Caco-2 (cell line): ENCODE data around the gene LCMT1. TPM values are rescaled to one million over a fixed set of nuclear protein-coding genes. Genes with fewer than 3 reads are reported as not detected.

Experiments used
- BruUV-seq: library from RNA; stranded (reverse); fragments of 400-500 nt; replicated peaks from 2 replicates; lab custom pipeline; 2021; lab: Mats Ljungman, UMichigan
- CTCF ChIA-PET: fragments of 300-600 bp; sonication (Branson Sonifier 250); formaldehyde crosslinking; loops from one replicate; lab custom pipeline; 2022; ENCODE audit warnings: antibody characterized with exemption; lab: Charles Lee
- POLR2A ChIA-PET: fragments of 300-600 bp; sonication (Branson Sonifier 250); formaldehyde crosslinking; loops from one replicate; lab custom pipeline; 2022; ENCODE audit warnings: antibody characterized with exemption; lab: Charles Lee
- DNase-seq, 2 experiments: peaks; one replicate each; pipeline versions ENCODE4 v3.0.0 to v3.0.0-alpha.2; 2020 to 2022
- H3K27me3 ChIP-seq: replicated peaks from 2 replicates; pipeline ENCODE4 v1.6.0; 2011; ENCODE audit warnings: low read length; ENCODE audit not compliant: control insufficient read depth, insufficient read depth
- H3K36me3 ChIP-seq: 2 replicates; pipeline ENCODE4 v1.5.1; 2011; ENCODE audit warnings: low read length; ENCODE audit not compliant: control insufficient read depth, insufficient read depth
- H3K4me1 ChIP-seq: fragments of 250-450 bp; sonication (Bioruptor Pico); 2 replicates; pipeline ENCODE4 v1.5.1; 2020; ENCODE audit warnings: mild to moderate bottlenecking
- H3K4me3 ChIP-seq: 2 replicates; pipeline ENCODE4 v1.5.1; 2011; ENCODE audit warnings: low read depth, mild to moderate bottlenecking, control low read depth, low read length
- H3K9me3 ChIP-seq: fragments of 250-450 bp; sonication (Bioruptor Pico); 2 replicates; pipeline ENCODE4 v1.5.1; 2020; ENCODE audit warnings: mild to moderate bottlenecking, moderate library complexity
- H3K27ac Mint-ChIP-seq: one replicate; pipeline ENCODE4 v1.8.0; 2022; ENCODE audit warnings: mixed read lengths; ENCODE audit not compliant: unreplicated experiment
- H3K27me3 Mint-ChIP-seq: one replicate; pipeline ENCODE4 v1.8.0; 2022; ENCODE audit warnings: mixed read lengths; ENCODE audit not compliant: insufficient read depth, unreplicated experiment
- H3K36me3 Mint-ChIP-seq: one replicate; pipeline ENCODE4 v1.8.0; 2022; ENCODE audit warnings: mild to moderate bottlenecking, mixed read lengths; ENCODE audit not compliant: insufficient read depth, unreplicated experiment
- H3K4me1 Mint-ChIP-seq: one replicate; pipeline ENCODE4 v1.8.0; 2022; ENCODE audit warnings: low read depth, mixed read lengths; ENCODE audit not compliant: unreplicated experiment
- H3K4me3 Mint-ChIP-seq: one replicate; pipeline ENCODE4 v1.8.0; 2022; ENCODE audit warnings: mild to moderate bottlenecking, moderate library complexity, mixed read lengths; ENCODE audit not compliant: unreplicated experiment
- H3K9me3 Mint-ChIP-seq: one replicate; pipeline ENCODE4 v1.8.0; 2022; ENCODE audit warnings: mixed read lengths; ENCODE audit not compliant: unreplicated experiment
- intact Hi-C: fragments of 100-400 bp; cut with micrococcal nuclease; formaldehyde crosslinking; loops from one replicate; pipeline ENCODE4 v1.10.0; 2022; ENCODE audit not compliant: unreplicated experiment
- total RNA-seq: library from RNA; stranded (reverse); gene quantifications from 2 replicates; pipeline ENCODE4 v1.2.3, GENCODE V29; 2022
- TF ChIP-seq, protein P1 (sequence below), 2 experiments: fragments of 200-600 bp in 1 of 2; IDR thresholded peaks; 1 replicate in 1 of 2; 2 replicates in 1 of 2; pipeline versions ENCODE4 v1.5.1 to v1.8.0; 2011 to 2022; ENCODE audit warnings: antibody characterized with exemption in 1 of 2, control low read depth in 1 of 2, inconsistent platforms in 1 of 2, low read depth in 1 of 2, low read length in 1 of 2, mild to moderate bottlenecking in 1 of 2, moderate library complexity in 1 of 2; ENCODE audit not compliant: insufficient read depth in 1 of 2, severe bottlenecking in 1 of 2, unreplicated experiment in 1 of 2

The LCMT1 gene
- total RNA-seq, 1 experiment from 2014 or later = 53.9 TPM

DNA sequence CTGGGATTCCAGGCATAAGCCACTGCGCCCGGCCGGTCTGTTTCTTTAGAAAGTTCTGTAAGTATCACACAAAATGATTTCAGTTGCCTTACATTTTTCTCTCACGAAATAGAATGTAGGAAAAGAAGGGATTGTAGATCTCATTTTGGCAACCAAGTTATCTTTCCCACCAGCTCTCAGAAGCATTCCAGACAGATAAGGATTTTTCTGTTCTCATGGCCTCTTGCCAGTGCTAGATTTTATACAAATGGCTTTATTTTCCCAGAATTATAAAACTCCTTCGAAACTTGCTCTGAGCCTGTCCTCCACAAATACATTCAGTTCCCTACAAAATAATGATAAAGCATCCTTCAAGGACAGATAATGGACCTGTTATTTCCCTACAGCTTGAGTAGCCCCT, 46.9 kb downstream of the LCMT1 start:
- H3K36me3 Mint-ChIP-seq = peaks cover 8% of the 10 kb centered on the region
- H3K27me3 Mint-ChIP-seq = no peaks in the 10 kb centered on the region
- TF ChIP-seq, protein P1, sequence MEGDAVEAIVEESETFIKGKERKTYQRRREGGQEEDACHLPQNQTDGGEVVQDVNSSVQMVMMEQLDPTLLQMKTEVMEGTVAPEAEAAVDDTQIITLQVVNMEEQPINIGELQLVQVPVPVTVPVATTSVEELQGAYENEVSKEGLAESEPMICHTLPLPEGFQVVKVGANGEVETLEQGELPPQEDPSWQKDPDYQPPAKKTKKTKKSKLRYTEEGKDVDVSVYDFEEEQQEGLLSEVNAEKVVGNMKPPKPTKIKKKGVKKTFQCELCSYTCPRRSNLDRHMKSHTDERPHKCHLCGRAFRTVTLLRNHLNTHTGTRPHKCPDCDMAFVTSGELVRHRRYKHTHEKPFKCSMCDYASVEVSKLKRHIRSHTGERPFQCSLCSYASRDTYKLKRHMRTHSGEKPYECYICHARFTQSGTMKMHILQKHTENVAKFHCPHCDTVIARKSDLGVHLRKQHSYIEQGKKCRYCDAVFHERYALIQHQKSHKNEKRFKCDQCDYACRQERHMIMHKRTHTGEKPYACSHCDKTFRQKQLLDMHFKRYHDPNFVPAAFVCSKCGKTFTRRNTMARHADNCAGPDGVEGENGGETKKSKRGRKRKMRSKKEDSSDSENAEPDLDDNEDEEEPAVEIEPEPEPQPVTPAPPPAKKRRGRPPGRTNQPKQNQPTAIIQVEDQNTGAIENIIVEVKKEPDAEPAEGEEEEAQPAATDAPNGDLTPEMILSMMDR (IDR thresholded peaks at IDR 0.05; ENCODE audit: insufficient read depth in 1 of 2, low read depth in 1 of 2, low read length in 1 of 2, severe bottlenecking in 1 of 2, unreplicated experiment in 1 of 2) = no peak
- H3K4me3 ChIP-seq = no peak overlapping the region
- H3K9me3 Mint-ChIP-seq = no peaks in the 10 kb centered on the region
- CTCF ChIA-PET = no interaction called here
- intact Hi-C loops = no loop called here
- H3K4me1 Mint-ChIP-seq = no peaks in the 10 kb centered on the region
- no peaks in the 10 kb centered on the region; the same call in 1 of the 2 replicates for H3K36me3 ChIP-seq
- H3K27ac Mint-ChIP-seq = no peak overlapping the region
- no TSS peak for BruUV-seq
- no peaks in the 10 kb centered on the region for H3K9me3 ChIP-seq
- no peak overlapping the region for H3K4me3 Mint-ChIP-seq
- no peaks in the 10 kb centered on the region for H3K27me3 ChIP-seq
- no peak for DNase-seq
- H3K4me1 ChIP-seq = no peaks in the 10 kb centered on the region
- POLR2A ChIA-PET = no interaction called here

GRCh38 chr16:25161753-25162367, 50.3 kb downstream of the LCMT1 start:
- no peak overlapping the region for H3K4me3 Mint-ChIP-seq
- intact Hi-C loops = no loop called here
- BruUV-seq = no TSS peak
- ChIA-PET POLR2A (no interaction called here), CTCF (no interaction called here)
- TF ChIP-seq, protein P1 (IDR thresholded peaks at IDR 0.05; ENCODE audit: insufficient read depth in 1 of 2, low read depth in 1 of 2, low read length in 1 of 2, severe bottlenecking in 1 of 2, unreplicated experiment in 1 of 2) = no peak
- no peak for DNase-seq
- H3K36me3 Mint-ChIP-seq = peaks cover 23% of the 10 kb centered on the region
- no peaks in the 10 kb centered on the region for H3K4me1 Mint-ChIP-seq
- H3K9me3 ChIP-seq = no peaks in the 10 kb centered on the region
- no peaks in the 10 kb centered on the region for H3K36me3 ChIP-seq
- no peaks in the 10 kb centered on the region for H3K4me1 ChIP-seq
- H3K4me3 ChIP-seq = no peak overlapping the region
- H3K27me3 Mint-ChIP-seq = no peaks in the 10 kb centered on the region
- no peaks in the 10 kb centered on the region for H3K27me3 ChIP-seq
- no peaks in the 10 kb centered on the region for H3K9me3 Mint-ChIP-seq
- no peak overlapping the region for H3K27ac Mint-ChIP-seq

DNA sequence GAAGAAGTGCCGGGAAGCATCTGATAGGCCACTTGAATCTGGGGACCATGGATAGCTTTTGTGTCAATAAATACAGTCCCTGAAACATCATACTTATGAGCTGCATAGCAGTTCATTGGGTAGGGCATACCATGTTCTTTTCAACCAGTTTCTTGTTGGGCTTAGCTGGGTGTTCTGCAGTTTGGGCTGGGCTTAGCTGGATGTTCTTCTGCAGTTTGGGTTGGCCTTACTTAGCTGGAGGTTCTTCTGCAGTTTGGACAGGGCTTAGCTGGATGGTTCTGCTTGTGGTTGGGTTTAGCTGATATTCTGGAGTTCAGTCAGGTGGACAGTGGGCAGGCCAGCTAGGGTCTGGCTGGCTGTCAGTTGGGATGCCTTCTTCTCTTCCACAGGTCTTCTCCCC, 52.1 kb downstream of the LCMT1 start:
- Histone ChIP-seq H3K4me3 (no peak overlapping the region), H3K9me3 (no peaks in the 10 kb centered on the region), H3K36me3 (no peaks in the 10 kb centered on the region), H3K27me3 (no peaks in the 10 kb centered on the region), H3K4me1 (no peaks in the 10 kb centered on the region)
- H3K27me3 Mint-ChIP-seq = no peaks in the 10 kb centered on the region
- BruUV-seq = no TSS peak
- no peak overlapping the region for H3K4me3 Mint-ChIP-seq
- ChIA-PET POLR2A (no interaction called here), CTCF (interaction anchor here (0.7 kb wide), 1 partner anchor 25 kb away, joined by 4 read pairs; no protein-coding TSS in a partner anchor)
- DNase-seq = no peak
- intact Hi-C loops = no loop called here
- H3K4me1 Mint-ChIP-seq = no peaks in the 10 kb centered on the region
- TF ChIP-seq, protein P1 (IDR thresholded peaks at IDR 0.05; ENCODE audit: insufficient read depth in 1 of 2, low read depth in 1 of 2, low read length in 1 of 2, severe bottlenecking in 1 of 2, unreplicated experiment in 1 of 2) = no peak
- no peaks in the 10 kb centered on the region for H3K9me3 Mint-ChIP-seq
- H3K36me3 Mint-ChIP-seq = peaks cover 28% of the 10 kb centered on the region
- no peak overlapping the region for H3K27ac Mint-ChIP-seq
